Measurements from ENCODE around the gene RNF152. TPM values are rescaled to one million over a fixed set of nuclear protein-coding genes. Genes with fewer than 3 reads are reported as not detected.

RNF152 gene
- total RNA-seq, 4 donors from 2014 or later, result 1.7 to 6.8 (median 4.4) TPM

DNA sequence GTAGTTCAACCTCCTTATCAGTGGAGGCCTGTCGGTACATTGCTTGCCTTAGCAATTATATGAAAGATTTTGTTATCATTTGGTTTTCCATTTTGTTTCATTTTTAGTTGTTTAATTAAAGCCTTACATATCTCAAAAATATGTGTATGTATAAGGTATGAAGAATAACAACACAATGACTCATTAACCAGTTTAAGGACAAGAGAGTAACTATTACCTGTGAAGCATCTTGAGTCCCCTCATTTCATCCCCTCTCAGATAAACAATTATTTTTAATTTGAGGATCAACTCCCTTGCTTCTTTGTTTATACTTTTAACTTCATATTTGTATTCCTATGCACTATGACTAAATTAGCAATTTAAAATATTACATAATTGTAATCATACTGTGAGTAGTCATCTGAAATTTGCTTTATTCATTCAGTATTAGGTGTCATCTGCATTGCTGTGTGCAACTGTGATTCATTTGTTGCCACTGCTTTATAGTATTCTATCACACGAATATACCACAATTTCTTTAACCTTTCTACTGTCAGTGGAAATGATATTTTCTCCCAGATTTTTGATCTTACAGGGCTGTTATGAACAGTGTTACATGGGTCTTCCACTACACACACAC lies 126.4 kb downstream of the RNF152 start:
- H3K27me3 ChIP-seq, result no peaks in the 10 kb centered on the region
- no peaks in the 10 kb centered on the region for H3K9me3 ChIP-seq
- no peak for ATAC-seq
- in situ Hi-C loops (cut with MboI; ENCODE audit: low sequenced_read_pairs in 4 of 4), result no loop called here
- intact Hi-C loops (cut with DNase I; ENCODE audit: low total_unique reads), result no loop called here
- no peak for DNase-seq
- H3K4me1 ChIP-seq, result no peaks in the 10 kb centered on the region
- TF ChIP-seq POLR2A (IDR thresholded peaks at IDR 0.05), result no peak
- TF ChIP-seq, protein P1, sequence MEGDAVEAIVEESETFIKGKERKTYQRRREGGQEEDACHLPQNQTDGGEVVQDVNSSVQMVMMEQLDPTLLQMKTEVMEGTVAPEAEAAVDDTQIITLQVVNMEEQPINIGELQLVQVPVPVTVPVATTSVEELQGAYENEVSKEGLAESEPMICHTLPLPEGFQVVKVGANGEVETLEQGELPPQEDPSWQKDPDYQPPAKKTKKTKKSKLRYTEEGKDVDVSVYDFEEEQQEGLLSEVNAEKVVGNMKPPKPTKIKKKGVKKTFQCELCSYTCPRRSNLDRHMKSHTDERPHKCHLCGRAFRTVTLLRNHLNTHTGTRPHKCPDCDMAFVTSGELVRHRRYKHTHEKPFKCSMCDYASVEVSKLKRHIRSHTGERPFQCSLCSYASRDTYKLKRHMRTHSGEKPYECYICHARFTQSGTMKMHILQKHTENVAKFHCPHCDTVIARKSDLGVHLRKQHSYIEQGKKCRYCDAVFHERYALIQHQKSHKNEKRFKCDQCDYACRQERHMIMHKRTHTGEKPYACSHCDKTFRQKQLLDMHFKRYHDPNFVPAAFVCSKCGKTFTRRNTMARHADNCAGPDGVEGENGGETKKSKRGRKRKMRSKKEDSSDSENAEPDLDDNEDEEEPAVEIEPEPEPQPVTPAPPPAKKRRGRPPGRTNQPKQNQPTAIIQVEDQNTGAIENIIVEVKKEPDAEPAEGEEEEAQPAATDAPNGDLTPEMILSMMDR (IDR thresholded peaks at IDR 0.05 in 4 of 5, conservative IDR thresholded peaks at IDR 0.05 in 1 of 5), result no peak
- no peak overlapping the region for H3K27ac ChIP-seq
- H3K36me3 ChIP-seq, result no peaks in the 10 kb centered on the region
- H3K4me3 ChIP-seq, result no peak overlapping the region

DNA sequence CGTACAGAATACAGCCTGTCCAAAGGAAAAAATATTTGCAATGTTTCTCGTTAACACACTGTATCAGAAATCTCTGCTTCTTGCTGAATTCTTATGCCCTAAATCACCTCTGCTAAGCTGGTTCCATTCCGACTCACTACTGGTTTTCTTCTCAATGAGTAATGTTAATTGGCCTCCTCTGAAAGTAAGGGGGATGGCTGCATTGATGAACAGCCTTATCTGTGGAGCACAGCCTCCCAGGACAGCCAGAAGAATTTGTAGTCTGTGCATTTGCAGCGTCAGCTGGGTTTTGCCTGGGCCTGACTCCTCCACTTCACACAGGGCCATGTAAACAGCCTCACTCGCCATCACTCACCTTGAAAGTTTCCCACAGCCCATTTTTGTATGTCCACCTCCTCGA lies 127.7 kb downstream of the RNF152 start:
- Histone ChIP-seq H3K36me3 (no peaks in the 10 kb centered on the region), H3K27me3 (no peaks in the 10 kb centered on the region), H3K9me3 (no peaks in the 10 kb centered on the region), H3K27ac (no peak overlapping the region), H3K4me3 (no peak overlapping the region), H3K4me1 (no peaks in the 10 kb centered on the region)
- intact Hi-C loops (cut with DNase I; ENCODE audit: low total_unique reads), result no loop called here
- in situ Hi-C loops (cut with MboI; ENCODE audit: low sequenced_read_pairs in 4 of 4), result no loop called here
- no peak for DNase-seq
- TF ChIP-seq, protein P1 (IDR thresholded peaks at IDR 0.05 in 4 of 5, conservative IDR thresholded peaks at IDR 0.05 in 1 of 5), result no peak
- no peak for TF ChIP-seq POLR2A (IDR thresholded peaks at IDR 0.05)
- ATAC-seq, result no peak

DNA sequence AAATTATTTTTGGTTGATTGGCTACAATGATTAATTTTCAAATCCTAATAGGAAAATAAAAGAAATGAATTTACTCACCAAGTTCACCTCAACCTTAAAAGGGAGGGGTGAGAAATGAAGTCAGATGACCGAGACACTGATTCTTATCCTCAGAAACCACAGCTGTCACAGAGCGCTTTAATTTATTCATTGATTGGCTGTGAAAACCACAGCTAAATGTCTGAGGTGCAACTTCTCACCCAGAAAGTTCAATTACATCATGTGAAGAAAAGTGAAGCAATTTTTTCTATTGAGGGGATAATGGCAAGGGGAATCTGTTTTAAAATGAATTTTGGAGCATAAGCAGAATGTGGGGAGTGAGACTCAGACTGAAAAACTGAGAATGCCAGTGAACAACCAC lies 128.4 kb downstream of the RNF152 start:
- Histone ChIP-seq H3K4me3 (no peak overlapping the region), H3K9me3 (no peaks in the 10 kb centered on the region), H3K27ac (no peak overlapping the region), H3K36me3 (no peaks in the 10 kb centered on the region), H3K27me3 (no peaks in the 10 kb centered on the region), H3K4me1 (no peaks in the 10 kb centered on the region)
- DNase-seq, result no peak
- intact Hi-C loops (cut with DNase I; ENCODE audit: low total_unique reads), result no loop called here
- ATAC-seq, result no peak
- no peak for TF ChIP-seq POLR2A (IDR thresholded peaks at IDR 0.05)
- TF ChIP-seq, protein P1 (IDR thresholded peaks at IDR 0.05 in 4 of 5, conservative IDR thresholded peaks at IDR 0.05 in 1 of 5), result no peak
- in situ Hi-C loops (cut with MboI; ENCODE audit: low sequenced_read_pairs in 4 of 4), result no loop called here

GRCh38 chr18:61761875-61762274 lies 130.9 kb downstream of the RNF152 start:
- no peak for DNase-seq
- intact Hi-C loops (cut with DNase I; ENCODE audit: low total_unique reads), result no loop called here

More at GRCh38 chr18:61761875-61762274, 130.9 kb downstream of the RNF152 start:
- Histone ChIP-seq H3K27me3 (no peaks in the 10 kb centered on the region), H3K36me3 (no peaks in the 10 kb centered on the region), H3K27ac (no peak overlapping the region), H3K4me3 (no peak overlapping the region), H3K9me3 (no peaks in the 10 kb centered on the region), H3K4me1 (no peaks in the 10 kb centered on the region)
- no peak for TF ChIP-seq POLR2A (IDR thresholded peaks at IDR 0.05)
- TF ChIP-seq, protein P1 (IDR thresholded peaks at IDR 0.05 in 4 of 5, conservative IDR thresholded peaks at IDR 0.05 in 1 of 5), result no peak
- in situ Hi-C loops (cut with MboI; ENCODE audit: low sequenced_read_pairs in 4 of 4), result no loop called here
- ATAC-seq, result no peak

All from gastrocnemius medialis (tissue), 4 donors.